NCI-H1694 treated with DMSO at 0.1 percent for 48 hours (cell line): ENCODE results near the gene AGT.
"Not testable (repeated sequence)": the region's sequence is repeated elsewhere in the genome, so short reads cannot be mapped to it uniquely, and the experiment has no call there.

Source experiments
- DNase-seq: peaks from one replicate; lab custom pipeline; 2025; lab: John Stamatoyannopoulos, UW

The AGT gene

DNA sequence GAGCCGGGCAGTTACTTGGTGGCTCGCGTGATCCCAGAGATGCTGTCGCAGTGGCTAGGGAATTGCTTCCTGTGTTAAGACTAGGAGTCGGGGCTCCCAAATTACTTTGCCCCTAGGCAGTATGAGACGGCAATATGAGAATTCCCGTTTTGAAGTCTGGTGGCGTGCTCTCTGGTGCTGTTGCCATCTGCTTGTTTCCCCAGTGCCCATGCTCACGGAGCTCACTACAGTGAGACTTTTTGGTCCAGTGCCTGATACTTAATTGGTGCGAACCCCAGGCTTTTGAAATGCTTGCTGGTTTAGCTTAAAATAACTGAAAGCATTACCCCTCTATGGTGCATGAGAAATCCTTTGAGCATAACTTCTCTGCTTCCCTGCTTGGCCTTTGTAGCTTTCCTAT lies 22.3 kb downstream of the AGT start:
- peak; percentile 64 for DNase-seq

DNA sequence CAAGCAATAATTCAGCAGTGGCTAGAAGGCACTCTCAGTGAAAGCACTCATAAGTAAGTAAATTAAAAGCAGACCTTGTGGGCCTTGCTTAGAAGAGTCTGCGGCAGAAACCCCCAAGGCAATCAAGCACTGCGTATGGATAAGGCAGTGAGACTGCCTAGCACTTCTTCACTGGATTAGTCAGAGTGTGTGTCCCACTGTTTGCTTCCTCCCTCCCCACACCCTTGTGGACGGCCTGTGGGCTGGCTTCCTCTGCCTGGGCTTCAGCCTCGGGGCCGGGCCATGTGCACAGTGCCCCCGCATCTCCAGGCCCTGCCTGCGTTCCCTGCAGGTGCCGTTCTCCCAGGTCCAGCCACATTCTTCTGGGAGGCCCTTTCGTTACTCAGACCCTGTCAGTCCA lies 23.8 kb downstream of the AGT start:
- no peak for DNase-seq

DNA sequence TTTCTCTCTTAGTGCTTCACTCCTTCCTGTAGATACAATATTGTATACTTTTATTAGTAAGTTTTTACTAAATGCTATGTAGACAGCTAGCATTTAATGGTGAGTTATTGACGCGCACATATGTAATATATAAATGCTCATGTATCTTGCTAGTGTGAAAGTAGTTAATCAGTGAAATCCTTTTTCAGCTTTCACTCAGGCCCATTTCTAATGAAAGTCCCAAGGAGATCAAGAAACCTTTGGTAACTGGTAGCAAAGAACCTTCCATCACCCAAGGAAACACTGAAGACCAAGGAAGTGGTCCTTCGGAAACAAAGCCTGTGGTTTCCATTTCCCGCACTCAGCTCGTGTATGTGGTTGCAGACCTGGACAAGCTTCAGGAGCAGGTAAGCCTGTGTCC lies 27.2 kb downstream of the AGT start:
- DNase-seq = no peak

DNA sequence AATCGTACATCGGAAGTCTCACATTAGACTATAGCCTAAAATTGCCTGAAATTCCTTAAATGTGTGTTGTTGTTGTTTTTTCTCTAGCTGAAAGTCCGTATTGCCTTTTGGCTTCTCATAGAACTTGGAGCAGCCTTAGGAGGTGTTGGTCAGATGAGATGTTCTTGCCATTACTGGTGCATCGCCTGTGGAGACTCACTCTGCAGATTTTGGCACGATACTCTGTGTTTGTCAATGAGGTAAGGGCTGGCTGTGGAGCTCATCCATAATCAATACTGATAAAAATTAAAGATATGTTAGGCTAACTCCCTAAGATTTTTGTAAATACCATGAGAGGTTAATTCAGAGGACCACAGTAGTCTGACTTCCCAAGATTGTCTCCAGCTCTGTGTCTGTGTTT lies 28.9 kb downstream of the AGT start:
- DNase-seq = no peak

DNA sequence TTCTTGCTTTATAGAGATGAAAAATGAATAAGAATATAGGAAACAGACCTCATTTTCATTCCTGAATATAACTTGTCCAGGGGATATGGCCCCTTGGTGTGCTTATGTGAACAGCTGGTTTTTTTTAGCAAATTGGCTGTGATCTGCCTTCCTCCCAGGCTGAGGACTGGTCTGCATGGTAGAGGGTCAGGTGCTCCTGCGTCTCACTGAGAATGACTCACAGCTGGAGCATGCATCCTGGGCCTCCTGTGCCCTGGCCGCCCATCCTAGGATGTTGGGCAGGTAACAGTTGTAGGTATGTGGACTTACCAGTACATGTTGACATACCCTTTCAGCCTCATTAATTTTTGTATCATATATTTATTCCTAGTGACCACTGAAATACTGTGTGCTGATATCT lies 29.8 kb downstream of the AGT start:
- no peak for DNase-seq

DNA sequence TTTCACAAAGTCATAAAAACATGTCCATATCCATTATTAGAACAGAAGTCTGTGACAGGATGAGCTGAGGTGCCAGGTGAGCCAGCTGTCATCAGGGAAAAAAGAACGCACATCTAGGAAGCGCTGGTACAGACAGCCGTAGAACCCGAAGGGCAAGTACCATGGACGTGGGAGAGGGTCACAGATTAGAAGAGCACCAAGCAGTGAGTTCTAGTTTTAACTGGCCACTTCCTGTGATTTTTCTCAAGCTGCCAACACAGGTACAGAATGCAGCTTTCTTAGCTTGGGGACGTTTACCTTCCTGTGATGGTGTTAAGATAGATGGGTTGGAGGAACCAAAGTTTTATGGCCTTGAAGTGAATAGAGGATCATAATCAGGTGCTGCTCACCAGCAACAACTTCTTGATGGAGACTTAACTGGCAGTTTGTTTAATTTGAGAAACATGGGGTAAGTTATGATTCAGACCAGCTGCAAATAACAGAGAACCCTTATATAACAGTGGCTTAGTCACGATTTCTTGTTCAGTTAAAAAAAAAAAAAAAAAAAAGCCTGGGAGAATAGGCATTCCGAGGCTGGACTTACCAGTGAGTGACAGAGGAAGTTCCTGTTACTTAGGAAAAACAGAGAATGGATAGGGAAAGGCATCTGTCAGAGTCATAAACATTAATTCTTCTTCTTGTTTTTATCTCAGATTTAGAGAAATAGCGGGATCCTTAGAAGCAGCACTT lies 30.9 kb downstream of the AGT start:
- DNase-seq = no peak

DNA sequence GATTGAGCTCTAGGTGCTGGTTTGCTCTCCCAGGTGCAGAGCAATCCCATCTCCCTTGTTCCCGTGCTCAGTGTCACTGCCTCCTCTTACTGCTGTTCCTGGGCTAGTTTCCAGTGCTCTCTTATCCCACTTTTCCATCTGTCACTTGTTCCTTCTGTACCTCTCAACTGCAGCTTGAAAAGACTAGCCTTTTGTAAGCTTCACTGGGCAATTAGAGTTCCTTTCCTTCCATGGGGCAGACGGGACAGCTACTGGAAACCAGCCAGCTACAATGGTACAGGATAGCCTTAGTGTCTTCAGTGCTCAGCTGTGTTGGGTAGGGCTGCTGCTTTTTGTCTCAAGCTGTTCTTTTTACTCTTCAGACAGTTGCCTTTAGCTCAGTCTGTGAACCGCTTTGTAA lies 31.6 kb downstream of the AGT start:
- peak; percentile 85 for DNase-seq

DNA sequence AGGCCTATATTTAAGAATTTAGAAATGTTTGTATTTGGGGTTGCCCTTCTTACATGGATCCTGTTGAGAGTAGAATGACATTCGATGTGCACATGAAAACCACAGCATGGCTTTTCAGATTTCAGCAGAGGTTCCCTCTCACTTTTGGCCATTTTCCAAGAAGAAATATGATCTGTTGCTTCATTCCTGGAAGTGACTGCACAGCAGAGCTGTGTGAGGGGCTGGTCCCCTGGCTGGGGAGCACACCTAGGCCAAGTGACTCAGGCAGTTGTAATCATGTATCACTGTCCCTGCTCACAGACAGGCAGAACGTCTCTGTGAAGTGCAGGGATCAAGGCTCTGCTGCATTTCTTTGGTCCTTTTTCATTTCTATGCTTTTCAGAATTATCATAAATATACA lies 32.3 kb downstream of the AGT start:
- peak; percentile 79 for DNase-seq

DNA sequence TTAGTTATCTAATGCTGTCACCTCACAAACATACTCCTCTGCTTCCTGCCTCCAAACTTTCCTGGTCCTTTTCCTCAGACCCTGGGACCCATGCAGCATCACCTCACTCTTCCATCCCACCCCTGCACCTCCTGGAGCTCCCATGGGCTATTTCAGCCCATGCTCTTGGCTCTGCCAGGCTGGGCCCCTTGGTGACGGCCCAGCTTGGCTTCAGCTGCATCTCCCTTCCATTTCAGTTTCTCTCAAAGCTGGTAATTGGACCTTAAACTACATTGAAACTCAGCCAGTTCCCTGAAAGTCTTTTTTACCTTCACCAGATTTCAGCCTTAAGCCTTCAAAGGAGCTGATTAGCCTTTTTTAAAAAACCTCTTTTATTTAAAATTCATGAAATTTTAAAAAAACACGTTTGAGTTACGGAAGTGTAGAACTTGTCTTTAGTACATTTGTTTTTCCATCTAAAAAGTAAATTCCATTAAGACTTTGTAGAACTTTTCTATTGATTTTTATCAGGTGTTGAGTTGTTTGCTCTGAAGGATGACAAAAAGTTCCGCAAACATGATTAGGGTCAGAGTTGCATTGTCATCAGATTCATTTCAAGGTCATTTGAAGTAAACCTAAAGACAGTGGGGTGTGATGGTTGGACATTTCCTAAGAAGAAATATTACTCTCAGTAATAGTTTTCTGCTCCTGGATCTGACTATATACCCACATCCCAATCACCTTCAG lies 33.5 kb downstream of the AGT start:
- no peak for DNase-seq

DNA sequence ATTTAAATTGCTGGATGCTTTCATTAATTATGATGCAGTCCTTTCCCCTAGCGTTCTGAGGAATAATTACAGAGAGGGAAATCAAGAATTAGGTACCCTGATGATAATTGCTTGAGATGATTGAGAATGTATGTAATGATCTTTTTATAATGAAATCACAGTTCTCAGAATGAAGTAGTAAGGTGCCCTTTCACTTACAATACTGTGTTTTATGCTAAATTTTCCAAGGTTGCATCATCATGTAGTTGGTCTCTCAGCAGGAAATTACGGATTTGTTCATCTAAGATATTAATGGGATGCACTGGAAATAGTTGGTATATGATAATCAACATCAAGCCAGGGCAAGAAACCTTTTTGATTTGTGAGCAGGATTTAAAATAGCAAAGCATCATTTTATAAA lies 34.1 kb downstream of the AGT start:
- no peak for DNase-seq

DNA sequence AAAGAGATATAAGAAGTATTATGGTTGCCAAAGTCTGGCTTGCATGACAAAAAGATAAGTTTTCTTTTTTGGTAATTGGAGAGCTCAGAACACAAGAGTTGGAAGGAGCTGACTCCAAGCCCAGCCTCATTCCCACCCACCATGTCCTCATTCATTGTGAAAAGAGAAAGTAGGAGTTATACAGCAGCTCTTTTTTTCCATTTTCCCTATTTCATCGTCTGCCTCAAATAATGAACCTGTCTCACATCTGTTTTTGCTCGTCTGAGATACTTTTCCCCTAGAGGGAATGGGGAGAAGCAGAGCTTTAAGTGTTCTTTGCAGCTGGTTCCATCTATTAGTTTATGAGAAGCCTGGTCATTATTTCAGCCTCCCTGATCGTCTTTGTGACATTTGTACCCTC lies 34.7 kb downstream of the AGT start:
- DNase-seq = no peak

DNA sequence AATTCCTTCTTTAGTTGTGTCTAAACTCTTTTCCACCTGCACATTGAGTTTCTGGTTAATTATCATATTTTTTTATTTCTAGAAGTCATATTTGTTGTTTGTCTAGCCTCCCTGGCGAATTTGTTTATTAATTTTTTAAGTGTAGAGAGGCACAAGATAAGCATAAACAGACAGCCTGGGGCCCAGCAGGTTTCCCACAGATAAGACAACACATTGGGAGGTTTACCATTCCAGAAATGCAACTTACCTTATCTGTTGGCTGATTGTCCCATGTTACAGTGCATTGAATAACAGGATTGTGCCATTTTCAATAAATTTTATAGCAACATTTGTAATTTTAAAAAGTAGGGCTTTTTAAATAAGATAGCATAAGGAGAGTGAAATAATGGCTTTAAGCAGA lies 36.7 kb downstream of the AGT start:
- no peak for DNase-seq

DNA sequence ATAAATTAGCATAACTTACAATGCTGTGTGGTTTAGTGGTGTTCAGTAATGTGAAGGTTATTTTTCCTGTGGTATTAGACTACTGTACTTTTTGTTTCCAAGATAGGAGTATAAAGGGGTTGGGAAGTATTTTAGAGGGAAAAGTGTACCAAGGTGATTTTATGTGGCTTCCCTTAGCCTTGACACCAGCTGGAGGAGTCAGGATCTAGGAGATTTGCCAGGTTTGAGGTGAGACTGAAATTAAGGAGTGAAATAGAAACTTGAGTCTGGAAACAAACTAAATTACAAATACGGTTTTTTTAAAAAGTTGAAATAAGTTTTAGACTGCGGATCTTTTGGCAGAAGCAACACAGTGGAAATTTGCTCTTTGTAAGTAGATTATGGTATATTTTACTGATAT lies 39.3 kb downstream of the AGT start:
- no peak for DNase-seq

DNA sequence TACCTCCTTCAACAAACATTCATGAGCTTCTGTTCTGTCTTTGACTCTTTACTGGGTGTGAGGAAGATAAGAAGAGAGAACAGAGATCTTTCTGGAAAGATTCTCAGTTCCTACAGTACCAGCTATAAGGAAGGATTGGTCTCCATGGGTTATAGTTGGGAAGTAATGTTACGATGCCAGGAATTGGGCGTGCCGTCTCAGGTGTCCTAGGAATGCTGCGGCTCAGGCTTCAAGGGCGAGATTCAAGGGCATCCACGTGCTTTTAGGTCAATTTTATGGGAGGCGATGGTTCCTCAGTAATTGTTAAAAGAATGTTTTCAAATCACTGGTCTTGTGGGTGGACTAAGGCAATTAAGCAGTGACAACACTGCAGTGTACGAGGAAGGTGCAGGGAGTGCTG lies 44.4 kb downstream of the AGT start:
- no peak for DNase-seq

DNA sequence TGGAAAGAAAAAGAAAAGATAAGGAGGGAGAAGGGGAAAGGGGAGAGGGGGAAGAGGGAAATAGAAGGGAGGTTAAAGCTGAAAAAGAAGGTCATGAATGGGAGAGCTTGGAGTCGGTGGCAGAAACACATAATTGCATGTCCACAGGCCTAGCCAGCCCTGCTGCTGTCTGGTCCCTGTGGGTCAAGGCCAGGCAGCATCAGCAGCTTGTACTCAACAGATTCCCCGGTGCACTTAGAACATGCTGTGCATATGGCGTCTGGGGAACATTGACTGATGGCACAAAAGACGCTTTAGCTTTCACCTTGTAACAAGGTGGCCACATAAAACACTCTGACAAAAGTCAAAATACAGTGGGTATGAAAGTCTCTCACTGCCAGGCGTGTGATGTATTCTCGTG lies 45.7 kb downstream of the AGT start:
- no peak for DNase-seq

DNA sequence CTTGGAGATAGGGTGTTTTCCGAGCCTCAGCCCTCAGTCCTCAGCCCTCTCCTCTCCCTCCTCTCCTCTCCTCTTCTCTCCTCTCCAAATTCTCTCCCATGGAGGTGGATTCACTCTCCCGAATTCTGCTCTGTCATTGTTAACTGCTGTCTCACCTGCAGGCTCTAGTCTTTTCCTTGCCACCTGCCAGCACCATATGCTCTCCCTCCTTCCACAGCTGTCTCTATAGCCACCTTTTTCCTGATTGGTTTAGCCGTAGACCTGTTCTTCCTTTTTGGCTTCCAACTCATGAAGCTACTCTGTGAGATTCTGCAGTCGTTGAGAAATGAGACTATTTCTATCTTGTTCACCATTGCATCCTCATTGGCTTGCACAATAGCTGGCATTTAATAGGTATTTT lies 51.9 kb downstream of the AGT start:
- DNase-seq = peak; percentile 84

DNA sequence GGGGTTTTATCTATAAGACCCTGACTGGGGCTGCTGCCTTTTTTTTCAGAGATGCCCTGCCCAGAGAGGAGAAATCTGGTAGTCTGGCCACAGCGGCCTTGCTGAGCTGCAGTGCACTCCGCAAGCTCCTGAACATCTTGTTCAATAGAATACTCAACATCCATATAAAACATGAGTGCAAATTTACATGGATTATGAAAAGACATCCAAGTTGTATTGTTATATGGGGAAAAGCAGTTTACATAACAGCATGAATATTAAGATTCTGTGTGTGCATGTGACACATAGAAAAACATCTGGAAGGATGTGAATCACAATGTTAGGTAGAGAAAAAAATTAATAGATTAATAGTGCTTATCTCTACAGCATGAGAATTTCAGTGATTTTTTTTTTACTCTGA lies 55.2 kb downstream of the AGT start:
- DNase-seq = no peak

DNA sequence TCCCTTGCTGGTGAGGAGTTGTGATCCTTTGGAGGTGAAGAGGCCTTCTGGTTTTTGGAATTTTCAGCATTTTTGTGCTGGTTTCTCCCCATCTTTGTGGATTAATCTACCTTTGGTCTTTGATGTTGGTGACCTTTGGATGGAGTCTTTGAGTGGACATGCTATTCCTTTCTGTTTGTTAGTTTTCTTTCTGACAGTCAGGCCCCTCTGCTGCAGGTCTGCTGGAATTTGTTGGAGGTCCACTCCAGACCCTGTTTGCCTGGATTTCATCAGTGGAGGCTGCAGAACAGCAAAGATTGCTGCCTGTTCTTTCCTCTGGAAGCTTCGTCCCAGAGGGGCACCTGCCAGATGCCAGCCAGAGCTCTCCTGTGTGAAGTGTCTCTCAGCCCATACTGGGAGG lies 55.8 kb downstream of the AGT start:
- DNase-seq = not testable (repeated sequence)

DNA sequence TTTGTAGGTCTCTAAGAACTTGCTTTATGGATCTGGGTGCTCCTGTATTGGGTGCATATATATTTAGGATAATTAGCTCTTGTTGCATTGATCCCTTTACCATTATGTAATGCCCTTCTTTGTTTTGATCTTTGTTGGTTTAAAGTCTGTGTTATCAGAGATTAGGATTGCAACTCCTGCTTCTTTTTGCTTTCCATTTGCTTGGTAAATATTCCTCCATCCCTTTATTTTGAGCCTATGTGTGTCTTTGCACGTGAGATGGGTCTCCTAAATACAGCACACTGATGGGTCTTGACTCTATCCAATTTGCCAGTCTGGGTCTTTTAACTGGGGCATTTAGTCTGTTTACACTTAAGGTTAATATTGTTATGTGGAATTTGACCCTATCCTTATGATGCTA lies 57.2 kb downstream of the AGT start:
- DNase-seq = not testable (repeated sequence)
